GM12891 (cell line): ENCODE data around the gene PEDS1.

Experiments used
- PAX5 ChIP-seq: IDR thresholded peaks from 2 replicates; pipeline ENCODE4 v1.6.1; 2011; ENCODE audit warnings: low read length, moderate library complexity, mild to moderate bottlenecking; ENCODE audit not compliant: insufficient read depth, severe bottlenecking
- POLR2A ChIP-seq: IDR thresholded peaks from 2 replicates; pipeline ENCODE4 v1.6.1; 2011; ENCODE audit warnings: low read depth, low read length, control low read depth
- POLR2AphosphoS5 ChIP-seq: IDR thresholded peaks from 2 replicates; pipeline ENCODE4 v1.6.1; 2011; ENCODE audit warnings: low read depth, low read length, control low read depth
- POU2F2 ChIP-seq: IDR thresholded peaks from 2 replicates; pipeline ENCODE4 v1.6.1; 2011; ENCODE audit warnings: low read depth, mild to moderate bottlenecking, control low read depth, low read length, moderate library complexity
- TAF1 ChIP-seq: IDR thresholded peaks from 2 replicates; pipeline ENCODE4 v1.6.1; 2011; ENCODE audit warnings: low read depth, low read length, control low read depth

GRCh38 chr20:50120935-50121693 is 32.4 kb downstream of the PEDS1 start:
- TF ChIP-seq POLR2A (no peak; the same call in 1 of the 2 replicates), PAX5 (no peak), TAF1 (no peak), POLR2AphosphoS5 (no peak), POU2F2 (no peak)
